HFF-Myc (cell line): ENCODE measurements around the gene NIPBL.

Experiments used
- DNase-seq: peaks from one replicate; pipeline ENCODE4 v3.0.0-alpha.2; 2011; ENCODE audit warnings: low read depth; ENCODE audit errors: extremely low read depth
- H3K4me3 ChIP-seq: replicated peaks from 2 replicates; pipeline ENCODE4 v1.5.1; 2011; ENCODE audit warnings: low read depth, mild to moderate bottlenecking, control low read depth, low read length
- CTCF ChIP-seq: IDR thresholded peaks from 2 replicates; pipeline ENCODE4 v1.5.1; 2012; ENCODE audit warnings: mild to moderate bottlenecking, low read depth, low read length, control low read depth; ENCODE audit errors: missing control alignments

The NIPBL gene

GRCh38 chr5:36936309-36936708, 59.7 kb downstream of the NIPBL start:
- TF ChIP-seq CTCF = no peak
- no peak overlapping the region for H3K4me3 ChIP-seq
- no peak for DNase-seq

GRCh38 chr5:36938129-36938528, 61.6 kb downstream of the NIPBL start:
- DNase-seq = no peak
- no peak for TF ChIP-seq CTCF
- no peak overlapping the region for H3K4me3 ChIP-seq

GRCh38 chr5:36939969-36940858, 63.6 kb downstream of the NIPBL start:
- no peak overlapping the region for H3K4me3 ChIP-seq
- DNase-seq = no peak
- TF ChIP-seq CTCF = no peak

DNA sequence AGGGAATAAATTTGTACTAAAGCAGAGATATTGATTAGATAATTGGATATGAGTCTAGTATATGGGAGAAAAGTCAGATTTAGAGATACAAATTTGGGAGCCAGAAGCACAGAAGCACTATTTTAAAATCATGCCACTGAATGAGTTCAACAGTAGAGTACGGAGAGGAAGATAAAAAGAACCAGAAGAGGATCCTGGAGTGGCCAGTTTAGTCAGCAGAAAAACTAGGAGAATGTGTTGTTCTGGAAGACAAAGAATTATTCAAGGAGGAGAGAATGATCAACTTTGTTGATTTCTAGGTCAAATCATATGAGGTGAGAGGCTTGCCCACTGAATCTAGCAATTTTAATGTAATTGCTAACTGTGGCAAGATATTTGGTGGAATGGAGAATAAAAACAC, 67.0 kb downstream of the NIPBL start:
- TF ChIP-seq CTCF = no peak
- H3K4me3 ChIP-seq = no peak overlapping the region
- no peak for DNase-seq

- TF ChIP-seq CTCF = no peak
- DNase-seq = no peak
- H3K4me3 ChIP-seq = no peak overlapping the region
Observed at GRCh38 chr5:36944024-36944423, 67.5 kb downstream of the NIPBL start.

GRCh38 chr5:36944607-36945225, 68.1 kb downstream of the NIPBL start:
- H3K4me3 ChIP-seq = no peak overlapping the region
- no peak for DNase-seq
- peak; percentile 23 for TF ChIP-seq CTCF
